Measurements from ENCODE around the gene RBM47. TPM values are rescaled to one million over a fixed set of nuclear protein-coding genes. Genes with fewer than 3 reads are reported as not detected.

RBM47 gene
- total RNA-seq, 1 donor from 2014 or later, result 41.1 TPM

- DNase-seq (ENCODE audit: low read depth), result no peak
- TF ChIP-seq CTCF (IDR thresholded peaks at IDR 0.05; ENCODE audit: insufficient read depth, low read length, poor library complexity, severe bottlenecking), result no peak
- no peak overlapping the region for H3K4me3 ChIP-seq (ENCODE audit: low read depth, low read length)
- H3K36me3 ChIP-seq (ENCODE audit: control insufficient read depth, insufficient read depth, low read length), result no peaks in the 10 kb centered on the region
- no peaks in the 10 kb centered on the region for H3K27me3 ChIP-seq (ENCODE audit: control insufficient read depth, insufficient read depth, low read length)
Observed at GRCh38 chr4:40516651-40517050, 113.0 kb downstream of the RBM47 start.

- DNase-seq (ENCODE audit: low read depth), result no peak
- H3K4me3 ChIP-seq (ENCODE audit: low read depth, low read length), result peak overlapping the region; percentile 56
- no peak for TF ChIP-seq CTCF (IDR thresholded peaks at IDR 0.05; ENCODE audit: insufficient read depth, low read length, poor library complexity, severe bottlenecking)
- no peaks in the 10 kb centered on the region for H3K27me3 ChIP-seq (ENCODE audit: control insufficient read depth, insufficient read depth, low read length)
- H3K36me3 ChIP-seq (ENCODE audit: control insufficient read depth, insufficient read depth, low read length), result no peaks in the 10 kb centered on the region
Observed at GRCh38 chr4:40515398-40516293, 114.0 kb downstream of the RBM47 start.

- peak overlapping the region; percentile 56 for H3K4me3 ChIP-seq (ENCODE audit: low read depth, low read length)
- H3K27me3 ChIP-seq (ENCODE audit: control insufficient read depth, insufficient read depth, low read length), result no peaks in the 10 kb centered on the region
- no peak for TF ChIP-seq CTCF (IDR thresholded peaks at IDR 0.05; ENCODE audit: insufficient read depth, low read length, poor library complexity, severe bottlenecking)
- no peaks in the 10 kb centered on the region for H3K36me3 ChIP-seq (ENCODE audit: control insufficient read depth, insufficient read depth, low read length)
- peak; percentile 47 for DNase-seq (ENCODE audit: low read depth)
Observed at GRCh38 chr4:40515037-40515397, 114.6 kb downstream of the RBM47 start.

GRCh38 chr4:40514497-40514951 is 115.1 kb downstream of the RBM47 start:
- Histone ChIP-seq H3K27me3 (ENCODE audit: control insufficient read depth, insufficient read depth, low read length) (no peaks in the 10 kb centered on the region), H3K36me3 (ENCODE audit: control insufficient read depth, insufficient read depth, low read length) (no peaks in the 10 kb centered on the region), H3K4me3 (ENCODE audit: low read depth, low read length) (peak overlapping the region; percentile 56)
- TF ChIP-seq CTCF (IDR thresholded peaks at IDR 0.05; ENCODE audit: insufficient read depth, low read length, poor library complexity, severe bottlenecking), result peak; percentile 3
- peak; percentile 50 for DNase-seq (ENCODE audit: low read depth)

GRCh38 chr4:40511036-40511614 is 118.5 kb downstream of the RBM47 start:
- H3K4me3 ChIP-seq (ENCODE audit: low read depth, low read length), result no peak overlapping the region
- DNase-seq (ENCODE audit: low read depth), result no peak
- no peaks in the 10 kb centered on the region for H3K36me3 ChIP-seq (ENCODE audit: control insufficient read depth, insufficient read depth, low read length)
- TF ChIP-seq CTCF (IDR thresholded peaks at IDR 0.05; ENCODE audit: insufficient read depth, low read length, poor library complexity, severe bottlenecking), result no peak
- no peaks in the 10 kb centered on the region for H3K27me3 ChIP-seq (ENCODE audit: control insufficient read depth, insufficient read depth, low read length)

Data from kidney epithelial cell (primary cell).